Measurements from ENCODE around the gene DRICH1. TPM values are rescaled to one million over a fixed set of nuclear protein-coding genes. Genes with fewer than 3 reads are reported as not detected.

Gene DRICH1
- 0.06 TPM in 1 of 2 replicates, not detected in the other for total RNA-seq

GRCh38 chr22:23632178-23632577 lies at the start of gene DRICH1:
DRICH1 (minus strand) TSS chr22:23632321; CDS start chr22:23632023, 298 bp downstream.

GRCh38 chr22:23579870-23580575 lies 52.1 kb downstream of the DRICH1 start, which contains the start of gene IGLL1:
IGLL1 (minus strand) TSS chr22:23580290; CDS start chr22:23580190, 100 bp downstream.

Other genes starting within 250 kb of the DRICH1 start
- not detected in 2 replicates for gene IGLL1, start 52.0 kb downstream of the DRICH1 start, total RNA-seq
- not detected in 2 replicates for gene RGL4, start 58.7 kb upstream of the DRICH1 start, total RNA-seq
- 1.1 and 3.1 TPM in 2 replicates for gene ZNF70, start 118.8 kb upstream of the DRICH1 start, total RNA-seq
- gene VPREB3, start 122.1 kb upstream of the DRICH1 start, total RNA-seq: not detected in 2 replicates
- gene C22orf15, start 130.7 kb upstream of the DRICH1 start, total RNA-seq: 0.13 and 0.81 TPM in 2 replicates
- gene CHCHD10, start 135.7 kb upstream of the DRICH1 start, total RNA-seq: 2.8 and 5.4 TPM in 2 replicates
- gene MMP11, start 140.5 kb upstream of the DRICH1 start, total RNA-seq: 1.9 and 8.6 TPM in 2 replicates
- 17.0 and 26.8 TPM in 2 replicates for gene SMARCB1, start 154.6 kb upstream of the DRICH1 start, total RNA-seq
- 0.38 and 0.49 TPM in 2 replicates for gene DERL3, start 206.7 kb upstream of the DRICH1 start, total RNA-seq
- 2.8 and 7.9 TPM in 2 replicates for gene SLC2A11, start 225.6 kb upstream of the DRICH1 start, total RNA-seq

All from bladder microvascular endothelial cell (primary cell).